GM21515 (cell line): ENCODE data around the gene VKORC1.
"Not testable (repeated sequence)": the region's sequence is repeated elsewhere in the genome, so short reads cannot be mapped to it uniquely, and the experiment has no call there.

Experiments
- ATAC-seq: cut with Tn5 transposase; IDR thresholded peaks from one replicate; pipeline ENCODE4 v1.9.1; 2021; ENCODE audit not compliant: unreplicated experiment

The VKORC1 gene

GRCh38 chr16:31094424-31095120 lies at the start of gene VKORC1:
VKORC1 (minus strand) TSS chr16:31094797; CDS start chr16:31094729, 68 bp downstream.
- peak; percentile 73 for ATAC-seq

GRCh38 chr16:31143694-31144148 lies 49.1 kb upstream of the VKORC1 start:
- ATAC-seq = no peak

GRCh38 chr16:31143011-31143693 lies 48.6 kb upstream of the VKORC1 start:
- ATAC-seq = no peak

- ATAC-seq = peak; percentile 78
Observed at GRCh38 chr16:31142109-31143010, 47.8 kb upstream of the VKORC1 start.

GRCh38 chr16:31141489-31142108 lies 47.0 kb upstream of the VKORC1 start:
- ATAC-seq = no peak

- ATAC-seq = not testable (repeated sequence)
Observed at GRCh38 chr16:31141071-31141469, 46.5 kb upstream of the VKORC1 start.

- ATAC-seq = no peak
Observed at GRCh38 chr16:31138621-31139578, 44.3 kb upstream of the VKORC1 start.

GRCh38 chr16:31136822-31137499 lies 42.4 kb upstream of the VKORC1 start:
- ATAC-seq = not testable (repeated sequence)

- ATAC-seq = no peak
Observed at GRCh38 chr16:31136287-31136662, 41.7 kb upstream of the VKORC1 start.

GRCh38 chr16:31135535-31136286 lies 41.1 kb upstream of the VKORC1 start, which contains the start of gene PRSS8:
PRSS8 (minus strand) TSS chr16:31135727; CDS start chr16:31135498, 229 bp downstream.
- no peak for ATAC-seq

- ATAC-seq = no peak
Observed at GRCh38 chr16:31134625-31135534, 40.3 kb upstream of the VKORC1 start.

- ATAC-seq = no peak
Observed at GRCh38 chr16:31134091-31134571, 39.5 kb upstream of the VKORC1 start.

- ATAC-seq = no peak
Observed at GRCh38 chr16:31133046-31133501, 38.5 kb upstream of the VKORC1 start.

GRCh38 chr16:31132303-31132979 lies 37.8 kb upstream of the VKORC1 start:
- no peak for ATAC-seq

- no peak for ATAC-seq
Observed at GRCh38 chr16:31131841-31132271, 37.3 kb upstream of the VKORC1 start.

GRCh38 chr16:31131416-31131815 lies 36.8 kb upstream of the VKORC1 start:
- no peak for ATAC-seq

GRCh38 chr16:31130899-31131298 lies 36.3 kb upstream of the VKORC1 start:
- ATAC-seq = no peak
